GM11168 (cell line): Measurements from ENCODE around the gene PRAME.
"Not testable (repeated sequence)": the region's sequence is repeated elsewhere in the genome, so short reads cannot be mapped to it uniquely, and the experiment has no call there.

Source experiments
- in situ Hi-C: fragments of 300-500 bp; cut with MboI; formaldehyde crosslinking; loops from one replicate; pipeline ENCODE4 v1.12.0; 2022; ENCODE audit warnings: low sequenced_read_pairs; ENCODE audit not compliant: unreplicated experiment

PRAME gene

GRCh38 chr22:22554587-22555284 is 4.3 kb downstream of the PRAME start:
- in situ Hi-C loops: no loop called here

GRCh38 chr22:22553735-22554586 is 5.1 kb downstream of the PRAME start:
- in situ Hi-C loops: no loop called here

- in situ Hi-C loops: no loop called here
Observed at GRCh38 chr22:22553141-22553540, 5.9 kb downstream of the PRAME start.

GRCh38 chr22:22552630-22553029 is 6.4 kb downstream of the PRAME start:
- in situ Hi-C loops: no loop called here

GRCh38 chr22:22550789-22551434 is 8.2 kb downstream of the PRAME start:
- in situ Hi-C loops: no loop called here

GRCh38 chr22:22548910-22549309 is 10.2 kb downstream of the PRAME start:
- in situ Hi-C loops: no loop called here

GRCh38 chr22:22548317-22548716 is 10.7 kb downstream of the PRAME start:
- in situ Hi-C loops: no loop called here

GRCh38 chr22:22547692-22548300 is 11.3 kb downstream of the PRAME start:
- in situ Hi-C loops: no loop called here

- in situ Hi-C loops: no loop called here
Observed at GRCh38 chr22:22547226-22547625, 11.8 kb downstream of the PRAME start.

- in situ Hi-C loops: no loop called here
Observed at GRCh38 chr22:22546490-22546889, 12.6 kb downstream of the PRAME start.

GRCh38 chr22:22545084-22545483 is 14.0 kb downstream of the PRAME start:
- in situ Hi-C loops: no loop called here

- in situ Hi-C loops: no loop called here
Observed at GRCh38 chr22:22538226-22538989, 20.7 kb downstream of the PRAME start.

- in situ Hi-C loops: no loop called here
Observed at GRCh38 chr22:22536916-22537315, 22.1 kb downstream of the PRAME start.

GRCh38 chr22:22536515-22536914 is 22.6 kb downstream of the PRAME start:
- in situ Hi-C loops: no loop called here

- in situ Hi-C loops: no loop called here
Observed at GRCh38 chr22:22535662-22536061, 23.4 kb downstream of the PRAME start.

- in situ Hi-C loops: no loop called here
Observed at GRCh38 chr22:22534604-22535415, 24.3 kb downstream of the PRAME start.

GRCh38 chr22:22533863-22534262 is 25.2 kb downstream of the PRAME start:
- in situ Hi-C loops: no loop called here

- in situ Hi-C loops: no loop called here
Observed at GRCh38 chr22:22533417-22533816, 25.6 kb downstream of the PRAME start.

- in situ Hi-C loops: not testable (repeated sequence)
Observed at GRCh38 chr22:22532547-22533071, 26.5 kb downstream of the PRAME start.
